Midbrain (tissue), 1 donor: ENCODE measurements around the gene IL22RA1.

Experiments used
- DNase-seq: peaks from one replicate; lab custom pipeline; 2025; lab: John Stamatoyannopoulos, UW

Gene IL22RA1, protein sequence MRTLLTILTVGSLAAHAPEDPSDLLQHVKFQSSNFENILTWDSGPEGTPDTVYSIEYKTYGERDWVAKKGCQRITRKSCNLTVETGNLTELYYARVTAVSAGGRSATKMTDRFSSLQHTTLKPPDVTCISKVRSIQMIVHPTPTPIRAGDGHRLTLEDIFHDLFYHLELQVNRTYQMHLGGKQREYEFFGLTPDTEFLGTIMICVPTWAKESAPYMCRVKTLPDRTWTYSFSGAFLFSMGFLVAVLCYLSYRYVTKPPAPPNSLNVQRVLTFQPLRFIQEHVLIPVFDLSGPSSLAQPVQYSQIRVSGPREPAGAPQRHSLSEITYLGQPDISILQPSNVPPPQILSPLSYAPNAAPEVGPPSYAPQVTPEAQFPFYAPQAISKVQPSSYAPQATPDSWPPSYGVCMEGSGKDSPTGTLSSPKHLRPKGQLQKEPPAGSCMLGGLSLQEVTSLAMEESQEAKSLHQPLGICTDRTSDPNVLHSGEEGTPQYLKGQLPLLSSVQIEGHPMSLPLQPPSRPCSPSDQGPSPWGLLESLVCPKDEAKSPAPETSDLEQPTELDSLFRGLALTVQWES

DNA sequence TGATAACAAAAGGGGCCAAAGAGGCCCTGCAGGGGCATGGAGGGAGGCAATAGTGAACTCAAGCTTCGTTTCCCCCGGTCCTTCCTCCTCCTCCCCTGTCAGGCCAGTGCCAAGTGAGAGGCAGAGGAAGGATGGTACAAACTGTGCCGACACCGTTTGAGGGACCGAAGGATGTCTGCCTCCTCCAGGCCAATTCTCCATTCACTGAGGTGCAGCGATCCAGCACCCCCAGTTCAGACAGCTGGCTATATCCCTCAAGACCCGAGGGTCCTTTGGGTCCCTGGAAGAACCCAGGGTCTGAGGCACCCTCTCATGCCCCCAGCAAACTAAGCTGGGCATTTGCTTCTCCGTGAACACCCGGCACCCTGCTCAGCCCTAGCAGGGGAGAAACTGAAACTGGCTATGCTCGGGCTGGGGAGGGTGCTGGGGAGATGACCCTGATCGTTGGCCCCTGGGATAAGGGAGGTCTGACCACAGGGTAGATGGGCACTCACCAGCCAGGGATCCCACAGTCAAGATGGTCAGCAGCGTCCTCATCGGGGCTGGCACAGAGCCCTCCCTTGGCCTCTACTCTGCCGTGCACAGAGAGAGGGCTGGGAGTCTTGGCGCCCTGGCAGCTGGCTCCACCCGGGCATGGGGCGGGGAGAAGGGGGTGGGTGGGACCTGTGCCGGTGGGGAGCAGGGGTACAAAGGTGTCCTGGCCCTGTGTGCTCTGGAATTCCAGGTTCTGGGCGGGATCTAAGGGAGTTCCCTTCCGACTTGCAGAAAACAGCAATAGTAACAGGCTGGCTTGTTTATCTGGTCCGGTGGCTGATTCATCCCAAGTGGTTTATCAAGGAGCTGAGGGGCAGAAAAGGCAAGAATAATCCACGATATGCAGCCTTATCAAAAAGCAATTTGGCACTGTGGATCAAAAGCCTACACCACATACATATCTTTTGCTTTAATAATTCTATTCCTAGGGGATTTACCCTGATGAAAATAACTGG lies at the start of gene IL22RA1:
TSS of gene IL22RA1 (minus strand) at position 595 of the 989 bp plus-strand sequence. CDS start at position 537, 58 bp downstream.
- DNase-seq: no peak

DNA sequence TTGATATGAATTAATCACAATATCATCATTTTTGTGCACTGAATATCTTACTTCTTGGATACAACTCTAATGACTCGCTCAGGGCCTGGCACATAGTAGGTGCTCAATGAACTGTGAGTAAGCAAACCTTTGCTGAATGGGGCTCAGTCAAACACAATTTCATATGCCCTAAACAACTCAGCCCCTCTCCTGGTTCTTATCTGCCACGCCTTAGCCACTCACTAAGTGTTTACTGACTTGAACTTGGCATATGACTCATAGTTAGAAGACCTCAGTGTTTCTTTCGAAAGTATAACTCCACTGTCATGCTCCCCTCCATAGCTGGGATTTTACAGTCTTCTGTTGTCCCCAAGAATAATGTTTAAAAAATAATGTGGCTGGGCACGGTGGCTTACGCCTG lies 48.9 kb upstream of the IL22RA1 start:
- DNase-seq: no peak

DNA sequence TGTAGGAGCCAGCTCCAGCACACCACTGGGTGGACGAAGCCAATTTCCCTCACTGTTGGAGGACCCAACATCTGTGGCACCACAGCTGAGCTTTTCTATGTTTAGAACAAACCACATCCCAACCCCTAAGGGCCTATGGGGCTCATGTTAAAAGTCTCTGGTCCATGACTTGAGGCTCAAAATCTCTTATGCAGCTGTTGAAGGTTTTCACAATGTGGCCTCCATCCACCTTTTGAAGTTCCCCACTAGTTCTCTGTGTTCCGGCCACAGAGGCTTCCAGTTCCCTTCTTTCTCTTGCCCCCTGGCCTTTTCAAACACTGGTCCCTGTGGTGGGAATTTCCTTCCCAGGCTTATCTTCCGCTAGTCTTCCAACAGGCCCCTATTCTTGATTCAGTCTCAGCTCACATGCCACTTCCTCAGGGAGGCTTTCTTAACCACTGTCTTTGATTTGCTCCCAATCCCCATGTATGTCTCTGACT lies 48.1 kb upstream of the IL22RA1 start:
- DNase-seq: no peak

DNA sequence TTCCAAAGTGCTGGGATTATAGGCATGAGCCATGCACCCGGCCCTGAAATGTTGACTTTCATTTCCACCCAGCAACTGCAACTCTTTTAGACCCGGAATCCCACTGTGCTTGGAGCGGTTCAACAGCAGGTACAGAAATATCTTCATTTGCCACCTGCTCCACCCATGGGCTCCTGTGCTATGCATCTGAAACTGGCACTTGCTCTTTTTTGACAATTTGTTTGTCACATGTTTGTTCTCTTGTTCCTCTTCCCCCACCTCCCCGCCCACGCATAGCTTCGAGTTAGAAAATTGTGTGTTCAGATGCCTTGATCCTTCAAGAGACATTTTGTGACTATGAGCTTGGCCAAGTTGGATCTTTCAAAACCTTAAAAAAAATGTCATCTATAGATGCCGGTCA lies 46.6 kb upstream of the IL22RA1 start:
- no peak for DNase-seq

DNA sequence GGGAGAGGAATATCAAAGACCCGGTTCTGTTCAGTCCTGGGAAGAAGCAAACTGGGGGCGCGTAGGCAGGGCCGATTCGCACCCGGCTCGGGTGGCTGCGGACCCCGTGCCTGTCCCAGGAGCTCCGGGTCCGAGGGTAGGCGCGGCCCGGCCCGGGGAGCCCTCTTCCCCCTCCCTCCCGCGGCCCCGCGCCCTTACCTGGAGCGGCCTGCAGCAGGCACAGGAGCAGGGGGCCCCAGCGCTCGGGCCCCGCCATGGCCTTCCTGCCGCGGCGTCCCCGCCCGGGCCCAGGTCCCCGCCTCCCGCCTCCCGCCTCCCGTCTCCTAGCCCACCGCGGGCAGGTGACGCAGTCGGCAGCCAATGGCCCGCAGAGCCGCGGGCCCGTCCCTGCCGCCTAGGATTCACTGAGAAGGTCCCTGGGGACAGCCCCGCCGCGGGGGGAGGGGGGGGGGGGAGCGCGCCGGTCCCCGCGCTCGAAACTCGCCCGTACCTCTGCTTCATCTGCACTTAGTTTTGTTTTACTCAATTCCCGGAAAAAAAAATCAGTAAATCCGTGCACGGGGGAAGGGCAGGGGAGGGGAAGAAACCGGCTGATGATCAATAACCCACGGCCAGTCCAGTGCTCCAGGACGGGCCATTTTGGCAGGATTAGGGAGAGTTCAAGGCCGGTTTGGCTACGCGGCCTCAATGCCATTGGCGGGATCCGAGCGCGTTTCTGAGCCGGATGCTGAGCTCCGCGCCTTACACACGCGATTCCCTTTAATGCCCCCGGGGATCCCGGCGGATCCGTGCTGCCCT lies 44.3 kb upstream of the IL22RA1 start, which contains the start of gene IFNLR1:
TSS of gene IFNLR1 (minus strand) at position 297 of the 798 bp plus-strand sequence. CDS start at position 256, 41 bp downstream.
- DNase-seq: peak; percentile 34

DNA sequence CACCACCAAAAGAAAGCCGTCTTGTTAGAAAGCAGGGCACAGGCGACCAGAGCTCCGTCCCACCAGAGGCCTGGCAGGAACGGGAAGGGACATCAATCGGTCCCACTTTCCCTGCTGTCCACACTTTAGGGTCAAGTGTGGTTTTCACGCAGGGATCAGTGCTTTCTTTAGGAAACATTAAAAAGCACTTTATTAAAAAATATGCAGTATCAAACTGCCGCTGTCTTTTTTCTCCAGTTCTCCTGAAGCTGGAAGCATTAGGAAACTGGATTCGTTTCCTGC lies 43.7 kb upstream of the IL22RA1 start:
- no peak for DNase-seq

DNA sequence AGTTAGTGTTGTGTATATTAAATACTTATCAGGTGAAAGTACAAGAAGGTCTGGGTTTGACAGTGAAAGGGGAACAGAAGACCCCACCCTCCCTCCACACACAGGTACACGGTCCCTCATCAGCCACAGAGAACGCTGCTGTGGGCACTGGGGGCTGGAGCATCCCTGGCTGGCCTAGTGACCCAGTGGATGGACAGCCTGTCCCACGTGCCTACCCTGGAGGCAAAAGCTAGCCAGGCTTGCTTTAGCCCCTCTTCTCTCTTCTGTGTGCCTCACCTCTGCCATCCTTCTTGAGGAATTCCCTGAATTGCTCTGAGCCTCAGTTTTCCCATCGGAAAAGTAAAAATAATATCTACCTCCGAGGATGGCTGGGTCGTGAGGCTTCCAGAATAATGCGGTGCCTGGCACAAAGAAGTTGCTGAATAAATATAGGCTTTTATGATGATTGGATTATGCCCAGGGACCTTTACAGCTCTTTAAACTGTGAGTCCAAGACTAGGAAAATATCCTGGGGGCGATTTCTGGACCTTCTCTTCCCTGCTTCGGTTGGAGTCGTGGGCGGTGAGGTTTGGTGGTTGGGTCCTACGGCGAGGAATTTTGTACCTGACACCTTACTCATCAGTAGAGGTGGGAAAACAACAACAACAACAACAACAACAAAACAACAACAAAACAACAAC lies 43.2 kb upstream of the IL22RA1 start:
- DNase-seq: no peak

DNA sequence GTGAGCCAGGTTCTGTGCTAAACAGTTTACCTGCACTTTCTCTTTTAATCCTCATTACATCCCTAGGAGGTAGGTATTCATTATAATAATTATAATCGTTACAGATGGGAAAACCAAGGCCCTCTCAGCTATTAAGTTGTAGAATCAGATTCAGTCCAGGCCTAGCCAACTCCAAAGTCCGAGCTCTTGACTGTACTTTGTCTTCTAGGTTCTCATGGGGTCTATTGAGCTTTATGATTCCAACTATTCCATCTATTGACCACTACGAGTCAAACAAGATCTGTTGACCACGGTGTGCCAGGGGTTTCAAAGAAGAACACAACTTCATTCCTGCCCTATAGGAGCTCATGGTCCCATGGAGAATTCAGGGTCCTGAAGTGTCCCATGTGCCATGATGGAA lies 42.1 kb upstream of the IL22RA1 start:
- no peak for DNase-seq

DNA sequence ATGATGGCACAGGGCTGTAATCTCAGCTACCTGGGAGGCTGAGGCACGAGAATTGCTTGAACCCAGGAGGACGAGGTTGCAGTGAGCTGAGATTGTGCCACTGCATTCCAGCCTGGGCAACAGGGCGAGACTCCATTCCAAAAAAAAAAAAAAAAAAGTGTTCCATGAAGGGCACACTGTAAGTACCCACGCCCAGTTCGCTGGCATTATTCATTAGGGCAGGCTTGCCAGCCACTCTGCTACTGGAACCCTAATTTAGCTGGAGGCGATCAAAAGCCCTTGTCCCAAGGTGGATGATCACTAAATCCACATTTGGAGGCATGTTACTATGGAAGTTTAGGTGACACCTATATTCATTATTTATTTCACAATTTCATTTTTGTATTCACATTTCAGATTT lies 39.1 kb upstream of the IL22RA1 start:
- no peak for DNase-seq

DNA sequence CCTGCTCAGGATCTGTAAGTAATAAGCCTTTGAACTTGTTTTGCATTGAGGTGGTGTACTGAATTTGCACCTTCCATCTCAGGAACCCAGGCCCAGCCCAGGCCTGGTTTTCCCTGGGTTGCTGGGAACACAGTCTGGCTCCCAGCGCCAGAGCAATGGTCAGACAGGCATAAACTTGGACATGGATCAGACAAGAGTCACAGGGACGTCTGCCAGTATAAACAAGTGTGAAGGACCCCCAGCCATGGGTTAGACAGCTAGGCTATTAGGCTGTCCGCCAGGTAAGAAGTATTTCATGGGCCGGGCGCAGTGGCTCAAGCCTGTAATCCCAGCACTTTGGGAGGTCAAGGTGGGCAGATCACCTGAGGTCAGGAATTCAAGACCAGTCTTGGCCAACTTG lies 38.7 kb upstream of the IL22RA1 start:
- no peak for DNase-seq

DNA sequence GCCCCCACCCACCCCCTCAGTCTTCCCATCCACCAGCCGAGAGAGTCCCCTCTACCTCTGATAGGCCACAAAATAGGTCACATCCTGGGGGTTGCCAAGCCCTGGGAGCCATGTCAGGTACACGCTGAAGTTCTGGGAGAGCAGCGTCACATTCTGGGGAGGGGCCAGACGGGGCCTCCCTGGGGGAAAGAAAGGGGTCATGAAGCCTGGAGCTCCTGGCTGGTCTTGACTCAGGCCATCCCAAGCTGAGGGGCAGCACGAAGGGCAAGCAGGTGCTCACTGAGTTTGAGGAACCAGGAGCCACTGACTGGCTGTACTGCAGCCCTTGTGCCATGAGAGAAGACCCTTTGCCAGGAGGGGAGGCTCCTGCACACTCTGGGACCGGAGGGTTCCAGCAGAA lies 37.7 kb upstream of the IL22RA1 start:
- no peak for DNase-seq

DNA sequence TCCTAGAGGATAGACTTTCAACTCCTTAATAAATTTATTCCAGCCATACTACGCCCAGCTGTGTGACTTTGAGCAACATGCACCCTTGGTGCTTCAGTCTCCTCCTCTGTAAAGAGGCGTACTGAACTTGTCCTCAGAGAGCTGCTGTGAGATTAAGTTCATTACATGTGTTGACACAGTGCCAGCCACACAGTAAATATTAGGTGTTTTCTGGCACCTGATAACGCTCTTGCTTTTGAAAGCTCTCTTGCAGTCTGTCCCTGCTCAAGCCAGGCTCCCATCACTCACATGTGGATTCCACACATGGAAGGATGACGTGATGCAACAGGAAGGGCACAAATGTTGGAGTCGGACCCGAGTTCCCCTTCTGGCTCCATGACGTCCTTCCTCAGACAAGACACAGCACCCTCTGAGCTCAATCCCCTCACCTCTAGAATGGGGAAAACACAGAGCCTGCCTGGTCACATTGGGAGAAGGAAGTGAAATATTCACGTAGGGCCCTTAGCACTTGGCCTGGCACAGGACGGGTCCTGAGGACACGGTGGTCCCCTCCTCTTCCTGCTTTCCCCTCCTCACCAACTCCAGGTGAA lies 36.4 kb upstream of the IL22RA1 start:
- no peak for DNase-seq

DNA sequence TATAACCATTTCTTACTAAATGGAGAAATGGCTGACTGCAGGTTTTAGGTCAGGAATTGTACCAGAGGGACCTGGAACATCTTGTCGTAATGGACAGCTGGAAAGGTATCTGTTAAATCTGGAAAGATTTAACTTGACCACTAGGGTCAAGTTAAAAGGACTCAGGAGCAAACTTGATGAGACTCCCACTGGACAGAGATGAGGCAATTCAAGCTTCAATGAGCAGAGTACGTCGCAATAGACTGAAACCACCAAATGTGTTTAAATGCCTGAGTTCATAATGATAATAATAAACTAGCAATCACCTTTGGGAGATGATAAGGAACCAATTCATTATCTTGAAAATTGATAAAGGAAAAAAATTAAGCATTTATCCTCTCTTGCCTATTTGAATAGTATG lies 35.5 kb upstream of the IL22RA1 start:
- no peak for DNase-seq

DNA sequence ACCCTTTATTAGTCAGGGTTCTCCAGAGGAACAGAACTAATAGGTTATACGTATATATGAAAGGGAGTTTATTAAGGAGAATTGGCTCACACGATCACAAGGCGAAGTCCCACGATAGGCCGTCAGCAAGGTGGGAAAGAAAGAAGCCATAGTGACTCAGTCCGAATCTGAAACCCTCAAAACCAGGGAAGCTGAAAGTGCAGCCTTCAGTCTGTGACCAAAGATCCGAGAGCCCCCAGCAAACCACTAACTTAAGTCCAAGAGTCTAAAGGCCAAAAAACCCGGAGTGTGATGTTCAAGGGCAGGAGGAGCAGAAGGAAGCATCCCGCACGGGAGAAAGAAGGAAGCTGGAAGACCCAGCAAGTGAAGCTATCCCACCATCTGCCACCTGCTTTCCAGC lies 34.2 kb upstream of the IL22RA1 start:
- DNase-seq: no peak

DNA sequence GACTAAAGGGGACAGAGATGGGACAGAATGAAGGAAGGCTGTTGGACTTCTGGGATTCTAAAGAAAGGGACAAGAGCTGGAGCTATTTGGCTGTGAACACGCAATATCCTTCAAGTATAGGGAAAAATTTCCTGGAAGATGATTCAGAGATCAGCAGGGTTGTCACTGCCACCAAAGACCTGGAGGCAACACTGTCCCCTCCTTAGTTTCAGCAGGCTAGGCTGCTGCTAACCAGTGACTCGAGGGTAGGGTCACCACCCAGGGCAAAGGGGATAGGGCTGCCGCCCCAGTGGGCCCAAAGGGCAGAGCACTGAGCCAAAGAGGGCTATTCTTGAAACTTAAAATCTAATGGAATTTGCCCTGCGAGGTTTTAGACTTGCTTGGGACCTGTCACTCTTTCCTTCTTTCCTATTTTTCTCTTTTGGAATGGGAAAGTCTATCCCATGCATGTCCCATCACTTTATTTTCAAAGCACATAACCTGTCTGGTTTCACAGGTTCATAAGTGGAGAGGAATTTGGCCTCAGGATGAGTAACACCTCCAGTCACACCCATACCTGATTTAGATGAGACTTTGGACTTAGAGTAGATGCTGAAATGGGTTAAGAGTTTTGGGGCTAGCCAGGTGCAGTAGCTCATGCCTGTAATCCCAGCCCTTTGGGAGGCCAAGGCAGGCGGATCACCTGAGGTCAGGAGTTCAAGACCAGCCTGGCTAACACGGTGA lies 32.3 kb upstream of the IL22RA1 start:
- no peak for DNase-seq

DNA sequence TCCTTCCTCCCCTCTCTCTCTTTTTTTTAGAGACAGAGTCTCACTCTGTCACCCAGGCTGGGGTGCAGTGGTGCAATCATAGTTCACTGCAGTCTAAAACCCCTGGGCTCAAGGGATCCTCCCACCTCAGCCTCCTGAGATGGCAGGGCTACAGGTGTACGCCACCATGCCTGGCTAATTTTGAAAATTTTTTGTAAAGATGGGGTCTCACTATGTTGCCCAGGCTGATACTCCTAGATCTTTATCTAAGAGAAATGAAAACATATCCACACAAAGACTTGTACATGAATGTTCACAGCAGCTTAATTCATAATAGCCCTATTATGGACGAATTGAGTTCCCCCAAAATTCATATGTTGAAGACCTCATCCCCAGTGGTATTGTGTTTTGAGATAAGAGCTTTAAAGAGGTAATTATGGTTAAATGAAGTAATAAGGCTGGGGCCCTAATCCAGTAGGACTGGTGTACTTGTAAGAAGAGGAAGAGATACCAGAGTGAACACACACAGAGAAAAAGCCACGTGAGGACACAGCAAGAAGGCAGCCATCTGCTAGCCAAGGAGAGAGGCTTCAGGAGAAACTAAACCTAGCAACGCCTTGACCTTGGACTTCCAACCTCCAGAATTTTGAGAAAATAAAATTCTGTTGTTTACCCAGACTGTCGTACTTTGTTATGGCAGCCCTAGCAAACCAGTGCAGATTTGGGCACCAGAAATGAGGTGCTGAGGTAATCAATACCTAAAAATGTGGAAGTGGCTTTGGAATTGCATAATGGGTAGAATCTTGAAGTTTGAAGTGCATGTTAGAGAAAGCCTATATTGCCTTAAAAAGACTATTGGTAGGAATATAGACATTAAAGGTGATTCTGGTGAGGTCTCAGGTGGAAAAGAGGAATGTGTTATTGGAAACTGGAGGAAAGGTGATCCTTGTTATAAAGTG lies 31.0 kb upstream of the IL22RA1 start:
- no peak for DNase-seq

DNA sequence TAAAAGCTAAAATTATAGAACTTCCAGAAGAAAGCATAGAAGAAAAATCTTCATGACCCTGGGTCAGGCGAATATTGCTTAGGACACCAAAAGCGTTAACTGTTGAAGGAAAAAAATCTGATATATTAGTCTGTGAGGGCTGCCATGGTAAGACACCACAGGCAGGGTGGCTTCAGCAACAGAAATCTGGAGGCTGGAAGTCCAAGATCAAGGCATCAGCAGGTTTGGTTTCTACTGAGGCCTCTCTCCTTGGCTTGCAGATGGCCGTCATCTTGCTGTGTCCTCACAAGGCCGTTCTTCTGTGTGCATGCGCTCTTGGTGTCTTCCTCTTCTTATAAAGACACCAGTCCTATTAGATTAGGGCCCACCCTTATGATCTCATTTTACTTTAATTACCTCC lies 29.7 kb upstream of the IL22RA1 start:
- DNase-seq: no peak

DNA sequence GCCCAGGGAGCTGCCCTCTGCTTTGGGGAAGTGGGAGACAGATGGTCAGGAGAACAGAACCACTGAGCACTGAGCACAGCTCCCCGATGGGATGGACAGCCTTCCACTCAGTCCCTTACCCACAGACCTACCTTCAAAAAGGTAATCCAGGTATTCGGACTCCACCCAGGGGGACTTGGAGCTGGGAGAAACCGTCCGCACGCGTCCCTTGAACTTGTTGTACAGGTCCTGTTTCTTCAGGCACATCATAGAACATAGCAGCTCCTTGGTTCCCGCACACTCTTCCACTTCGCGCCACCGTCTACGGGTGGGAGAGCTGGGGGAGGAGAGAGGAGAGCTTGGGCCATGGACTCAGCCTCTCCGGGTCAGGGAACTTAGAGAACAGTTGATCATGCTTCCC lies 26.3 kb upstream of the IL22RA1 start:
- DNase-seq: no peak

DNA sequence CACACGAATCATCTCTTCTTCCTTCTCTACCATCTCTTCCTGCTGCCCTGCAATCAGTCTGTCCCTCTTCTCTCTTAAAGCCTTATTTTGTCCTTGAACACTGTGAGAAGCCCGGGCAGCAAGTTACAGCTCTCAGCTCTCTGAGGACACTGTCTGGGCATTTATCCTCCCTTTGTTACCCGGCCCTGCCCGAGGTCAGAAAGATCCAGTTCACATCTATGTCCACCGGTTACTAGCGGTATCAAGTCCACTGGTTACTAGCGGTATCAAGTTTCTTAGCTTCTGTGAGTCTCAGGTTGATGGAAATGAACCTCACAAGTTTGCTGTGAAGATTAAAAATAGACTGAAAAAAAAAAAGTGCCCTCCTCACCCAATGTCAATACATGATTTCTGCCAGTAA lies 25.3 kb upstream of the IL22RA1 start:
- DNase-seq: no peak
